ENCODE measurements around the gene USP10.

USP10 gene

GRCh38 chr16:84769416-84769815 is 69.6 kb downstream of the USP10 start:
- DNase-seq (ENCODE audit: low read depth in 3 of 3), result no peak

DNA sequence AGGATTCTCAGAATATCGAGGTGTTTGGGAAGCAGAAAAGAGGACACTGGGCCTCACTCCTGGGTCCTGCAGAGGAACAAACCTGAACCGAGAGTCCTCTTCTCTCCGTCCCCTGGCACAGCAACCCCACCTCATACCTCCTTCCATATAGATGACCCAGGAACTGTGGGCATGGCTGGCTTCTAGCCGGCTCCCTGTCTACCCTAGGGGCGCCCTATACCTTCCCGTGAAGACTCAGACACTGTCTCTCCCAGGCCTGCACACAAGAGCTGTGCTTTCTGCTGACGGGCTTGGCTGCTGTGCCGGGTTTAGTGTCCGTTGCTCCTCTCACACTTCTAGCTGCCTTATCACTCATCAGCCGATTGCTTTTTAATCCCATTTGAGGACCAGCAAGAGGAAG is 73.5 kb downstream of the USP10 start:
- DNase-seq (ENCODE audit: low read depth in 3 of 3), result no peak

- DNase-seq (ENCODE audit: low read depth in 3 of 3), result no peak
Observed at GRCh38 chr16:84774810-84775209, 75.0 kb downstream of the USP10 start.

DNA sequence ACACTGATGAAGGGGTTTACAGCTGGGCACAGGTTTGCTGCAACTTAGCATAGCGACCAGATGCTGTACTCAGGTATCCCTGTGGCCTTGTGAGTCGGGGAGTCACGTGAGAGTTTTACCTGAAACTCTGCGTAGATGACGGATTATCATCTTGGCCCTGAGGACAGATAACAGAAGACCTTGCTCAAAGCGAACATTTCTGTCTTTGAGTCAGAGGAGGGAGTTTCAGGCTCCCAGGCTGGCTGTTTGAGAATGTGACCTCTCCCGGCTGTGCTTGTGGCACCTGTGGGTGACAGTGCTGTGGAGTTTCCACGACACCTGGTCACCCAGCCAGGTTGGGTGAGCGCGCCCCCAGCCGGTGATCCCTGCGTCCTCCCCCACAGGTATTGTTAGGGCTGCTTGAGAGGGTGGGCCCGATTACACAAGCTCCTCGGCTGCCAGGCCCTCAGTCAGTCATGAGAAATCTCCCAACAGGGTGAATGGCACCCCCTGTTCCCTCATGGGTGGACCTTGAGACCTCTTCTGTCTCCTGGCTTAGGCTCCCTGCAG is 75.5 kb downstream of the USP10 start:
- no peak for DNase-seq (ENCODE audit: low read depth in 3 of 3)

- DNase-seq (ENCODE audit: low read depth in 3 of 3), result no peak
Observed at GRCh38 chr16:84777435-84777834, 77.6 kb downstream of the USP10 start.

- DNase-seq (ENCODE audit: low read depth in 3 of 3), result no peak
Observed at GRCh38 chr16:84778720-84779119, 78.9 kb downstream of the USP10 start.

DNA sequence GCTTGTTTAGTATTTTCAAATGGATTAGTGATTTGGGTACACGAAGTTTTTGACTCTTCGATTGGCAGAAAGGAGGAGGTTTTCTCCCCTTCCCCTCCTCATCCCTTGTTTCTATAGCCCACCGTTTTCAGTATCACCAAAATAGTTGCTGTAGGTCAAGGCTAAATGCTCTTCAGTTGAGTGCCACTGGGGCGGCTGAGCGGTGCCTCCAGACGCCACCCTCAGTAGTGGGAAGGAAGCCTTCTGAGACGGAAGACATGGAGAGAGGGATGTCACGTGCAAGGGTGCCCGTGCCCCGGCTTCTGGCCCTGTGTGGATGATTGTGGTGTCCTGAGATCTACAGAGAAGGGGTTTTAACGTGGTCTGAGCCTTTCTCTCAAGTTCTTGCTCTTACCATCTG is 80.3 kb downstream of the USP10 start:
- DNase-seq (ENCODE audit: low read depth in 3 of 3), result no peak

GRCh38 chr16:84780544-84781376 is 81.0 kb downstream of the USP10 start:
- DNase-seq (ENCODE audit: low read depth in 3 of 3), result no peak

- no peak for DNase-seq (ENCODE audit: low read depth in 3 of 3)
Observed at GRCh38 chr16:84782846-84783245, 83.0 kb downstream of the USP10 start.

DNA sequence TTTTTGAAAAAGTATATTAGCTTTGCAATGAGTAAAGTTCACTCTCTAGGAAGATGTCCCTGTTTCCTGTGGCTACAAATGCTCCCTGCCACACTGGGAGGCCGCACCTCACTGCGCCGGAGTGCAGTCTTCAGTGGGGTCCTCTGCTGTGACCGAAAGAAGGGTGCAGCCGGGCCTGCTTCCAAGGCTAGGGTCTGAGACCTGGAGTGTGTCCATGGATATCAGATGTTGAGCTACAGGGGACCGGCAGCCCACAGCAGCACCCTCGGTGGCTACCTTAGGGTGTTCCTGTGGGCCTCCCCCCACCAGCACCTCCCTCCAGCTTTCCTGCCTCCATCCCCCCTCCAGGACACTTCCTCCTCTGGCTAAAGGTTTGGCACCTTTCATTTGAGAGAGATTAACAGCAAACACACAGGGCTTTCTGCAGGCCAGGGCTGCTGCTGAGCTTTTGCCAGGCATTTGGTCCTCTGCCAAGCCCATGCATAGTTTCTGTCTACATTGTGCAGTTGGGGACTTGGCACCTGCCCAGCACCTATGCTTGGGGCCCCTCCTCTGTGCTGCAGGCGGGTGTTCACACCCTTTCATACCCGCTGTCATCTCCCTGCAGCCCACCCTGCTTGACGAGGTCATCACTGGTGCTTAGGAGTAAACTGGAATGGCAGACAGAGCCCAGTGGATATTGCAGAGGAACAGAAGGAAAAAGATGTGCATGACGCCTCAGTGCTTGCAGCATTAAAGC is 86.2 kb downstream of the USP10 start:
- no peak for DNase-seq (ENCODE audit: low read depth in 3 of 3)

DNA sequence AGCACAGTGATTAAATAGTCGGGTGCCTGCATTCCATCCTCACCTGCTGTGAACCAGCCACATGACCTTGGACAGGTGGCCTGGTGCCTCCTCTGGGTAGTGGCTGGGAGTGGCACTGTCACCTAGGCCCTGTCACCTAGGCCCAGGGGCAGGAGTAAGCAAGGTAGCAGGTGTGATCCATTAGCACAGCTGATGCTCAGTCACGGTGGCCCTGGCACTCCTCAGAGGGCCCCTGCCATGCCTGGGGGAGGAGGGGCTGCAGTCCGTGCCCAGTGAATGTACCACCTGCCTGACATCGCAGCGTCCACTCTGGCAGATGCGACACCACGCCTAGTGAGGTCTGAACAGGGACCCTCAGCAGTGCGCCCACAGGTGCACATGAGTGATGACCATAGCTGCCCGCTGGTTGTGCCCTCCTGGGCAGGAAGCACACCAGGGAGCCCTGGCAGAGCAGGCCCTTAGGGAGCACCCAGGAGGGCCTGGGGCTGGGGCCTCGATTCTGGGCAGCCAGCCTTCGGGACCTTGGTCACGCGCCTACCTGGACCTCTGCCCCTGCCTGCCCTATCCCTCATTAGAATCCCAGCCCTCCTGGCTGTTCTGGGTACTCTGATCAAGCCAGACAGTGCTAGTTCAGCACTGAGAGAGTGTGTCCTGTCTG is 86.9 kb downstream of the USP10 start:
- no peak for DNase-seq (ENCODE audit: low read depth in 3 of 3)

- DNase-seq (ENCODE audit: low read depth in 3 of 3), result no peak
Observed at GRCh38 chr16:84787263-84787622, 87.4 kb downstream of the USP10 start.

GRCh38 chr16:84788920-84789391 is 89.2 kb downstream of the USP10 start:
- DNase-seq (ENCODE audit: low read depth in 3 of 3), result no peak

DNA sequence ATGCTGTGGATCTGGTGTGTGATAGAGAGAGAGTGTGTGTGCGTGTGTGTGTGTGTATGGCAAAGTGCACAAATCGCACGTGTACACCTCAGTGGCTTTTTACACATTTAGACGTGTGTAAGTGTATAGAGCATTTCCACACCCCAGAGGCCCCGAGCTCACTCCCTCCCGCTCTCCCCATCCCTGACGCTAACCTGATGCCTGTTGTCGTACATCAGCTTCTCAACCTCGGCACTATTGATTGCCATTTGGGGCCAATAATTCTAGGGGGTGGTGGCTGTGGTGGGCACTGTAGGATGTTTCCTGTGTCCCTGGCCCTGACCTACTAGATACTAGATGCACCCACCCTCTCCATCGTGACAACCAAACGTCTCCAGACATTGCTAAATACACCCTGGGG is 89.6 kb downstream of the USP10 start:
- no peak for DNase-seq (ENCODE audit: low read depth in 3 of 3)

DNA sequence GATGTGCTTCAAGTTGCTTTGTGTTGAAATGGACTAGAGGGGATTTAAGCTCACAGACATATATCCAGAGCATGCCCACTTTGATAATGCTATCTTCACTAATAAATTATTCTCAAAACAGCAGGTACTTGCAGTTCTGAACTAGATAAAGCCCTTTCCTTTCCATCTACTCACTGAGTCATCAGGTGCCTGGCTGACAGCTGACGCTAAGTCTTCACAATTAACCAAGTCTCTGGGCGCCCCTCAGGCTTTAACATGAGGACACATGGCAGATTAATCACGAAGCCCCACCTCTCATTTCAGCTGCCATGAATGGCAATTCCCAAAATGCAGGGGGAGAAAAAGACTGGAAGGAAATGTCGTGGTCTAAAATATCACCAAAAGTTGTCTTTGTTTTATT is 90.5 kb downstream of the USP10 start:
- DNase-seq (ENCODE audit: low read depth in 3 of 3), result no peak

DNA sequence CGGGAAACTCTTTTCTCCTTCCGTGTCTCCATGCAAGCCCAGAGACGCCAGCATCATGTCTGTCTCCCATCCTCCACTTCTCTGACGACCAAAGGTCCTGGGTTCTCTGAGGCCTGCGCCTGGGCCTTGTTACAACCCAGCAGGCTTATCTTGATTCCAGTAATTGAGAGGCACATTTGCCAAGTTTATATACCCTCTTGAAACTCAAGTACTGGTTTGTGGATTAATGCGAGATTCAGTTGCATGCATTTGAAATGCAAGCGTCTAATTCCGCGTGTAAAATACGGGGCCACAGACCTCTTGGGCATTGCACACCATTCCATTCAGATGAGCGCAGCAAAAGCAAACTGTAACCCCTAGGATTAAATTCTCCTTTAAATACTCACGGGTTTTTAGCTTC is 91.3 kb downstream of the USP10 start:
- no peak for DNase-seq (ENCODE audit: low read depth in 3 of 3)

DNA sequence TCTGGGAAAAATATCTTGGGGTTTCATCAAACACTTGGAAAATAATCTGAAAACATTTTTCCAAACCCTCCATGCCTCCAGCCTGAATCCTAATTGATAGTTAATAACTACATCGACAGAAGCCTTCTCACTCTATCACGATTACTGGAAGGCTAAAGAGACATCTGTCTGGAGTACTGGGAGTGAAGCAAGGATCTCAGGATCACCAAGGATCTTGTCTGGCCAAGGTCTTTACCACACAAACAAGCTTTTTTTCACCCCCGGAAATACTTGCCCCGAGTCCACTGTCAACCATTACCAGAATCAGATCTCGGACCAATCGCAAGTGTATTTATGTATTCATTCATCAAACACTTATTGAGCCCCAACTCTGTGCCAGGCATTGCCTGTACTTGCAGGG is 91.7 kb downstream of the USP10 start:
- no peak for DNase-seq (ENCODE audit: low read depth in 3 of 3)

DNA sequence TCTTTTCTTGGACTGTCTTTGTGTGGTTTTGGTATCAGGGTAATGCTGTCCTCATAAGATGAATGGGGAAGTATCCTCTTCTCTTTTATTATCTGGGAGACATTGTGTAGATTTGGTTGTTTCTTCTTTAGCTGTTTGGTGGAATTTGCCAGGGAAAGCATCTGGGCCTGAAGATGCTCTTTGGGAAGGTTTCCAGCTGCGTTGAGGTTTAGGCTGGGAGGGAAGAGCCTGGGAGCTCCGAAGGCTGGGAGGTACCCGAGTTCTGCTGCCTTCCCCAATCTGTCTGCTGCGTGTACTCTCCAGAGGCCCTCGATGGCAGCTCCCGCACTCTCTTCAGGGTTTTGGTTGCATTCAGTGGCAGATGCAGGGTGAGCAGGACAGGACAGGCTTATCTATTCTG is 94.4 kb downstream of the USP10 start:
- DNase-seq (ENCODE audit: low read depth in 3 of 3), result no peak

- no peak for DNase-seq (ENCODE audit: low read depth in 3 of 3)
Observed at GRCh38 chr16:84794626-84795025, 94.8 kb downstream of the USP10 start.

- no peak for DNase-seq (ENCODE audit: low read depth in 3 of 3)
Observed at GRCh38 chr16:84795329-84796053, 95.7 kb downstream of the USP10 start.

DNA sequence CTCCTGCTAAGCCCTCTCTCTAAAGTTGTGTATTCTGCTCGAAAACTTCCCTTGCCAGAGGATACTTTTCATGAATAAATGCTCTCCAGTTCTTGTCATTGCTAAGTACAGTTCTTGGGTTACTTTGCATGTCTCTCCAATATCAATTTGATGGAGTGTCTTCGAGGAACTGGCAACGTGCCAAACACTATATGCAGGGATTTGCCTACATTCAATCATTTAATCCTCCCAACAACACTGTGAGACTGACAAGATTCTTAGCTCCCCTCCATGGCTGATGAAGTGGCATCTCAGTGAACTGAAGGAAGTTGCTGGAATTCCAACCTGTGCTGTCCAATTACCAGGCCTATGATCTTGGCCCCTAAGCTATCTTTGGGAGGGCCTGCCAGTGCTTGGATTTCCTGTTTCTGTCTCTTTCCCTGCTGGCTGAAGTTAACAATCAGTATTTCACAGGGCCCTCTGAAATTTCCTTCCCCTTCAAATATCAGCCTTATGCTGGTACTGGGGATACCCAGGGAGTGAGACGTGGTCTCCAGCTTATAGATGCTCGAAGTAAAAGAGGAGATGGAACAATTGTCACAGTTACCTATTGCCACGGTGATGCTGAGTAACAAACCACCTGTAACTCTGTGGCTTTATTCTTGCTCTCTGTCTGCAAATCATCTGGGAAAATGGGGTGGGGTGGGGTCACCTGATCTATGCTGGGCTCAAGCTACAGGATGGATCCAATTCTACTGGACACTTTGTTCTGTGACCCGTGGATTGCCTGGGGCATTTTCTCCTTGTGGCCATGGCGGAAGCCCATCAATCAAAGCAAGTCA is 100.6 kb downstream of the USP10 start:
- no peak for DNase-seq (ENCODE audit: low read depth in 3 of 3)

Data from stimulated activated CD4-positive, alpha-beta T cell treated with anti-CD3 and anti-CD28 coated beads, TNF-alpha, amount 100 ng/mL, for 4 hours (primary cell).